Aorta (tissue), 5 donors: ENCODE results near the gene GPR55. TPM values are rescaled to one million over a fixed set of nuclear protein-coding genes. Genes with fewer than 3 reads are reported as not detected.
"Not testable (repeated sequence)": the region's sequence is repeated elsewhere in the genome, so short reads cannot be mapped to it uniquely, and the experiment has no call there.

Source experiments
- ATAC-seq: fragments of 200-7000 bp; cut with Tn5 transposase; one replicate; pipeline ENCODE4 v1.9.1; 2022; ENCODE audit warnings: moderate library complexity; ENCODE audit not compliant: low FRiP score
- DNase-seq, 2 donors: peaks; one replicate each; pipeline ENCODE4 v3.0.0-alpha.2; 2020
- H3K27ac ChIP-seq, 2 donors: one replicate each; pipeline ENCODE4 v1.5.1; 2013; ENCODE audit warnings: low read length in 2 of 2, mild to moderate bottlenecking in 2 of 2, moderate library complexity in 2 of 2, control low read depth in 1 of 2, inconsistent platforms in 1 of 2, low read depth in 1 of 2
- H3K27me3 ChIP-seq, 2 donors: one replicate each; pipeline ENCODE4 v1.6.1; 2013; ENCODE audit warnings: control low read depth in 1 of 2, low read length in 1 of 2, mild to moderate bottlenecking in 1 of 2, moderate library complexity in 1 of 2; ENCODE audit not compliant: insufficient read depth in 2 of 2, control insufficient read depth in 1 of 2
- H3K36me3 ChIP-seq, 2 donors: one replicate each; pipeline ENCODE4 v1.6.1; 2013; ENCODE audit warnings: control low read depth in 1 of 2, low read length in 1 of 2, mild to moderate bottlenecking in 1 of 2; ENCODE audit not compliant: insufficient read depth in 2 of 2, control insufficient read depth in 1 of 2
- H3K4me1 ChIP-seq, 2 donors: one replicate each; pipeline ENCODE4 v1.6.1; 2013; ENCODE audit warnings: low read length in 2 of 2, control low read depth in 1 of 2, mild to moderate bottlenecking in 1 of 2, moderate library complexity in 1 of 2; ENCODE audit not compliant: insufficient read depth in 2 of 2, control insufficient read depth in 1 of 2
- H3K4me3 ChIP-seq, 2 donors: one replicate each; pipeline ENCODE4 v1.5.1; 2013; ENCODE audit warnings: low read length in 2 of 2, control low read depth in 1 of 2, mild to moderate bottlenecking in 1 of 2
- H3K9me3 ChIP-seq: one replicate; pipeline ENCODE4 v1.6.1; 2013; ENCODE audit warnings: mild to moderate bottlenecking, low read length; ENCODE audit not compliant: control insufficient read depth
- WGBS, 2 donors: extraction: QIAGEN DNeasy Blood & Tissue Kit; methylation state at CpG; one replicate each; pipeline ENCODE4 v1.1.7; 2013; 5-methylcytosine and 5-hydroxymethylcytosine counted together
- intact Hi-C, 2 donors: fragments of 100-400 bp; cut with DNase I; formaldehyde crosslinking; loops; one replicate each; pipeline versions ENCODE4 v1.14.2 to v1.15.0; 2022
- long read RNA-seq, 2 donors: library from polyadenylated mRNA; unstranded; transcript quantifications; one replicate each; pipeline ENCODE4 v2.0.0, GENCODE V29; 2020 to 2021
- polyA plus RNA-seq, 2 donors: library from polyadenylated mRNA; stranded (reverse); fragments of 200-250 nt; gene quantifications; one replicate each; pipeline ENCODE4 v1.2.3, GENCODE V29; 2013
- total RNA-seq, 2 donors: library from RNA; stranded (reverse); fragmentation: NEBNext Ultra II Directional; extraction: Animal tissue kit (Norgen Biotek cat#: 25700); gene quantifications; one replicate each; pipeline ENCODE4 v1.2.1, GENCODE V29; 2021
- donor health status: healthy with polysubstance abuse.
- donor health status: Bipolar disorder and iron deficiency.
- donor health status: DM: no; HTN: no; CAD: no.
- donor health status: DM: no; HTN: no; CAD: no.
- donor health status: DM: yes; HTN: yes; CAD: no.

GPR55 gene
- total RNA-seq = under 1 TPM in 1 of 2 donors, not detected in 1; 0.18 TPM
- polyA plus RNA-seq = not detected
- long read RNA-seq, donor 1 = 0 reads
- long read RNA-seq, donor 2 = 0 reads

GRCh38 chr2:230924470-230925341 is at the start of gene GPR55:
GPR55 (minus strand) TSS chr2:230925242; CDS start chr2:230910962, 14,280 bp downstream.
- Histone ChIP-seq H3K27ac (no peak within 1 kb of the TSS), H3K36me3 (no peaks in the 10 kb centered on the region), H3K27me3 (no peaks in the 10 kb centered on the region), H3K9me3 (no peaks in the 10 kb centered on the region), H3K4me1 (no peaks in the 10 kb centered on the region), H3K4me3 (no peak within 1 kb of the TSS)
- ATAC-seq = no peak
- intact Hi-C loops = no loop called here
- peak in 1 of 2 donors; percentile 64 for DNase-seq
- WGBS, 2 donors = 70 to 73% methylated on average over 26 of the region's 26 CpGs

- WGBS, 2 donors = 82 to 86% methylated on average over 17 of the region's 17 CpGs
- no peaks in the 10 kb centered on the region for H3K36me3 ChIP-seq
- intact Hi-C loops = no loop called here
- no peak for DNase-seq
- H3K4me1 ChIP-seq = no peaks in the 10 kb centered on the region
- peaks cover 0 to 2% of the 10 kb centered on the region in 2 donors for H3K27me3 ChIP-seq
- no peaks in the 10 kb centered on the region for H3K9me3 ChIP-seq
- H3K4me3 ChIP-seq = no peak overlapping the region
- no peak overlapping the region for H3K27ac ChIP-seq
- no peak for ATAC-seq
Observed at GRCh38 chr2:230974096-230974913, 49.3 kb upstream of the GPR55 start.

- H3K36me3 ChIP-seq = no peaks in the 10 kb centered on the region
- WGBS, 2 donors = 78 to 81% methylated on average over 5 of the region's 5 CpGs
- DNase-seq (no peak), ATAC-seq (no peak)
- no peak overlapping the region for H3K4me3 ChIP-seq
- no peaks in the 10 kb centered on the region for H3K4me1 ChIP-seq
- H3K27ac ChIP-seq = no peak overlapping the region
- H3K9me3 ChIP-seq = no peaks in the 10 kb centered on the region
- peaks cover 0 to 2% of the 10 kb centered on the region in 2 donors for H3K27me3 ChIP-seq
- intact Hi-C loops = no loop called here
Observed at GRCh38 chr2:230972046-230972445, 47.0 kb upstream of the GPR55 start.

DNA sequence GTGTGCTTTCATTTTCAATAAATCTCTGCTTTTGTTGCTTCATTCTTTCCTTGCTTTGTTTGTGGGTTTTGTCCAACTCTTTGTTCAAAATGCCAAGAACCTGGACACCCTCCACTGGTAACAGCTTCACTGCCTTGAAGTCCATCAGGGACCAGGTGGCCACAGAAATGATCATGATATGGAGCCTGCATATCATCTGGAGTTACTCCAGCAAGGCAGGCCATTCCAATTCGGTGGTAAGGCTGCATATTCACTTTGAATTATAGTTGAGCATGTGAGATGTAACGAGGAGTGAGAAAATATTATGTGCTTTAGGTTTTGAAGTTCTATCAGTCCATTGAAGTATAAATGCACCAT is 44.6 kb upstream of the GPR55 start:
- no peaks in the 10 kb centered on the region for H3K9me3 ChIP-seq
- no peaks in the 10 kb centered on the region for H3K36me3 ChIP-seq
- H3K4me1 ChIP-seq = no peaks in the 10 kb centered on the region
- H3K27me3 ChIP-seq = peaks cover 0 to 2% of the 10 kb centered on the region in 2 donors
- no peak overlapping the region for H3K4me3 ChIP-seq
- no peak overlapping the region for H3K27ac ChIP-seq
- intact Hi-C loops = no loop called here
- WGBS, 2 donors = 64 to 65% methylated on average over 2 of the region's 2 CpGs
- DNase-seq = no peak
- ATAC-seq = no peak

DNA sequence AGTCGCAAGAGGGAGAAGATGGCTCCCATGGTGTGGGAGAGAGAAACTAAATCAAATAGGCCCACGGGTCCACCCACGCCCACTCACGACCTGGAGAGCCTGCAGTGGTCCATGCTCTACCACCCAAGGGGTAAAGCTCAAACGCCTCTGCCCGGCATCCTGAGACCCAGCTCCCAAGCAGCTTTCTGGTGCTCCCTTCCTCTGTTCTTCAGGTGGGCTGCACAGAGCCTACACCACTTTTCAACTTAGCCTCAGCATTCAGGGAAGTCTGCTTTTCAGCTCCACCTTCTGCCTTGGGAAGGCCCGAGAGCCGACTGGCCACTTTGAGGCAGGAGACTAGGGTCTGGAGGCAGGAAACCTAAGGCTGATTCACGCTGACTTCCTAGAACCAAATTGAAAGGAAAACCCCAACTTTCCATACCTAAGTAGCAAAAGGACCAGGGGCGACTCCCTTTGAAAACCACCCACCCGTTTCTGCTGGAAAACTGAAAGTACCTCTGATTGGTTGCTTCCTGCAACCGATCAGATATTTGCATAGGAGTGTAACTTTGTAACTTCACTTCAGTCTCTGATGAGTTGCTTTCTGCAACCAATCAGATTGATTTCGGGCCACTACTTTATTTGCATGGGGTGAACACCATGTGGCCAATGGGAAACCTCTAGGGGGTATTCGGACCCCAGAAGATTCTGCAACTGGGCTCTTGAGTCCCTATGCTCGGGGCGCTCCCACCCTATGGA is 44.0 kb upstream of the GPR55 start:
- no peak for DNase-seq

DNA sequence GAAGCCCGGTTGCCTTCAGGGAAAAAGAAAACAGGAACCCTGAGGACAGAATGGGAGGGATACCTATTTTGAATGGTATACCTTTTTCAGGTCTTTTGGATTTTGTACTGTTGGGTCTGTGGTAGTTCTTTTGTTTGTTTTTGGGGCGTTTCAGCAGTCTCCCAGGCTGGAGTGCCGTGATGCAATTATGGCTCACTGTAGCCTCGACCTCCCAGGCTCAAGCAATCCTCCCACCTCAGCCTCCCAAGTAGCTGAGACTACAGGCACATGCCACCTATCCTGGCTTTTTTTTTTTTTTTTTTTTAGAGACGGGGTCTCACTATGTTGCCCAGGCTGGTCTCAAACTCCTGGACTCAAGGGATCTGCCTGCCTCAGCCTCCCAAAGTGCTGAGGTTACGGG is 43.3 kb upstream of the GPR55 start:
- ATAC-seq, DNase-seq, H3K36me3 ChIP-seq, H3K27me3 ChIP-seq, H3K27ac ChIP-seq, H3K4me1 ChIP-seq, H3K4me3 ChIP-seq, intact Hi-C loops, H3K9me3 ChIP-seq: not testable (repeated sequence)
- WGBS, 2 donors = 87 to 91% methylated on average over 6 of the region's 6 CpGs

More for the DNA sequence above, 44.0 kb upstream of the GPR55 start:
- no peaks in the 10 kb centered on the region for H3K4me1 ChIP-seq
- intact Hi-C loops = no loop called here
- no peak overlapping the region for H3K4me3 ChIP-seq
- no peak for ATAC-seq
- H3K9me3 ChIP-seq = no peaks in the 10 kb centered on the region
- WGBS, 2 donors = 82 to 85% methylated on average over 16 of the region's 16 CpGs
- no peak overlapping the region for H3K27ac ChIP-seq
- no peaks in the 10 kb centered on the region for H3K36me3 ChIP-seq
- H3K27me3 ChIP-seq = peaks cover 0 to 2% of the 10 kb centered on the region in 2 donors

GRCh38 chr2:230967113-230967512 is 42.1 kb upstream of the GPR55 start:
- H3K27ac ChIP-seq = no peak overlapping the region
- no peak overlapping the region for H3K4me3 ChIP-seq
- DNase-seq = no peak
- 79 to 87% methylated on average over 3 of the region's 3 CpGs for WGBS, 2 donors
- ATAC-seq = no peak
- no peaks in the 10 kb centered on the region for H3K36me3 ChIP-seq
- no peaks in the 10 kb centered on the region for H3K4me1 ChIP-seq
- no peaks in the 10 kb centered on the region for H3K9me3 ChIP-seq
- no peaks in the 10 kb centered on the region for H3K27me3 ChIP-seq
- intact Hi-C loops = no loop called here

- intact Hi-C loops = no loop called here
- H3K27ac ChIP-seq = no peak overlapping the region
- peaks cover 3% of the 10 kb centered on the region for H3K9me3 ChIP-seq
- peaks cover 0 to 2% of the 10 kb centered on the region in 2 donors for H3K4me1 ChIP-seq
- H3K27me3 ChIP-seq = no peaks in the 10 kb centered on the region
- ATAC-seq (peak; percentile 36), DNase-seq (no peak)
- H3K36me3 ChIP-seq = no peaks in the 10 kb centered on the region
- H3K4me3 ChIP-seq = no peak overlapping the region
- 96% methylated on average over 36 of the region's 36 CpGs for WGBS, 2 donors
Observed at GRCh38 chr2:230964136-230964730, 39.2 kb upstream of the GPR55 start.
